HG03378 (cell line): ENCODE data around the gene PCDHB14.
"Not testable (repeated sequence)": the region's sequence is repeated elsewhere in the genome, so short reads cannot be mapped to it uniquely, and the experiment has no call there.

Source experiments
- ATAC-seq: cut with Tn5 transposase; IDR thresholded peaks from one replicate; pipeline ENCODE4 v1.9.1; 2021; ENCODE audit warnings: mild to moderate bottlenecking, moderate library complexity; ENCODE audit not compliant: unreplicated experiment

Gene PCDHB14

GRCh38 chr5:141223112-141223783 is at the start of gene PCDHB14:
Gene PCDHB14, plus strand, starts transcription at chr5:141223343. Its CDS starts 163 bp downstream, at chr5:141223506.
- ATAC-seq: no peak

DNA sequence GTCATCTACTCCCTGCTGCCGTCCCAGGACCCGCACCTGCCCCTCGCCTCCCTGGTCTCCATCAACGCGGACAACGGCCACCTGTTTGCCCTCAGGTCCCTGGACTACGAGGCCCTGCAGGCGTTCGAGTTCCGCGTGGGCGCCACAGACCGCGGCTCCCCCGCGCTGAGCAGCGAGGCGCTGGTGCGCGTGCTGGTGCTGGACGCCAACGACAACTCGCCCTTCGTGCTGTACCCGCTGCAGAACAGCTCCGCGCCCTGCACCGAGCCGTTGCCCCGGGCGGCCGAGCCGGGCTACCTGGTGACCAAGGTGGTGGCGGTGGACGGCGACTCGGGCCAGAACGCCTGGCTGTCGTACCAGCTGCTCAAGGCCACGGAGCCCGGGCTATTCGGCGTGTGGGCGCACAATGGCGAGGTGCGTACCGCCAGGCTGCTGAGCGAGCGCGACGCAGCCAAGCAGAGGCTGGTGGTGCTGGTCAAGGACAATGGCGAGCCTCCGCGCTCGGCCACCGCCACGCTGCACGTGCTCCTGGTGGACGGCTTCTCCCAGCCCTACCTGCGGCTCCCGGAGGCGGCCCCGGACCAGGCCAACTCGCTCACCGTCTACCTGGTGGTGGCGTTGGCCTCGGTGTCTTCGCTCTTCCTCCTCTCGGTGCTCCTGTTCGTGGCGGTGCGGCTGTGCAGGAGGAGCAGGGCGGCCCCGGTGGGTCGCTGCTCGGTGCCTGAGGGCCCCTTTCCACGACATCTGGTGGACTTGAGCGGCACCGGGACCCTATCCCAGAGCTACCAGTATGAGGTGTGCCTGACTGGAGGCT is 48.6 kb upstream of the PCDHB14 start:
- not testable (repeated sequence) for ATAC-seq

- ATAC-seq: no peak
These were observed 47.2 kb upstream of the PCDHB14 start for GRCh38 chr5:141175933-141176332.

GRCh38 chr5:141177577-141178191 is 45.5 kb upstream of the PCDHB14 start, which contains the start of gene PCDHB8:
Gene PCDHB8, plus strand, starts transcription at chr5:141177790. Its CDS starts 245 bp downstream, at chr5:141178035.
- ATAC-seq: not testable (repeated sequence)

- ATAC-seq: not testable (repeated sequence)
These were observed 43.8 kb upstream of the PCDHB14 start for GRCh38 chr5:141179371-141179770.

DNA sequence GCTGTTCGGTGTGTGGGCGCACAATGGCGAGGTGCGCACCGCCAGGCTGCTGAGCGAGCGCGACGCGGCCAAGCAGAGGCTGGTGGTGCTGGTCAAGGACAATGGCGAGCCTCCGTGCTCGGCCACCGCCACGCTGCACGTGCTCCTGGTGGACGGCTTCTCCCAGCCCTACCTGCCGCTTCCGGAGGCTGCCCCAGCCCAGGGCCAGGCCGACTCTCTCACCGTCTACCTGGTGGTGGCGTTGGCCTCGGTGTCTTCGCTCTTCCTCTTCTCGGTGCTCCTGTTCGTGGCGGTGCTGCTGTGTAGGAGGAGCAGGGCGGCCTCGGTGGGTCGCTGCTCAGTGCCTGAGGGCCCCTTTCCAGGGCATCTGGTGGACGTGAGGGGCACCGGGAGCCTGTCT is 43.3 kb upstream of the PCDHB14 start:
- not testable (repeated sequence) for ATAC-seq

GRCh38 chr5:141180313-141180712 is 42.8 kb upstream of the PCDHB14 start:
- ATAC-seq: no peak

- no peak for ATAC-seq
These were observed 40.9 kb upstream of the PCDHB14 start, which contains the start of gene PCDHB16 for GRCh38 chr5:141182248-141182647. Gene PCDHB16, plus strand, starts transcription at chr5:141182387. Its CDS starts 173 bp downstream, at chr5:141182560.

DNA sequence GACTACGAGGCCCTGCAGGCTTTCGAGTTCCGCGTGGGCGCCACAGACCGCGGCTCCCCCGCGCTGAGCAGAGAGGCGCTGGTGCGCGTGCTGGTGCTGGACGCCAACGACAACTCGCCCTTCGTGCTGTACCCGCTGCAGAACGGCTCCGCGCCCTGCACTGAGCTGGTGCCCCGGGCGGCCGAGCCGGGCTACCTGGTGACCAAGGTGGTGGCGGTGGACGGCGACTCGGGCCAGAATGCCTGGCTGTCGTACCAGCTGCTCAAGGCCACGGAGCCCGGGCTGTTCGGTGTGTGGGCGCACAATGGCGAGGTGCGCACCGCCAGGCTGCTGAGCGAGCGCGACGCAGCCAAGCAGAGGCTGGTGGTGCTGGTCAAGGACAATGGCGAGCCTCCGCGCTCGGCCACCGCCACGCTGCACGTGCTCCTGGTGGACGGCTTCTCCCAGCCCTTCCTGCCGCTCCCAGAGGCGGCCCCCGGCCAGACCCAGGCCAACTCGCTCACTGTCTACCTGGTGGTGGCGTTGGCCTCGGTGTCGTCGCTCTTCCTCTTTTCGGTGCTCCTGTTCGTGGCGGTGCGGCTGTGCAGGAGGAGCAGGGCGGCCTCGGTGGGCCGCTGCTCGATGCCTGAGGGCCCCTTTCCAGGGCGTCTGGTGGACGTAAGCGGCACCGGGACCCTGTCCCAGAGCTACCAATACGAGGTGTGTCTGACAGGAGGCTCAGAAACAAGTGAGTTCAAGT is 38.9 kb upstream of the PCDHB14 start:
- not testable (repeated sequence) for ATAC-seq

- ATAC-seq: no peak
These were observed 36.1 kb upstream of the PCDHB14 start, which contains the start of gene PCDHB9 for GRCh38 chr5:141186897-141187512. Gene PCDHB9, plus strand, starts transcription at chr5:141187161. Its CDS starts 158 bp downstream, at chr5:141187319.

DNA sequence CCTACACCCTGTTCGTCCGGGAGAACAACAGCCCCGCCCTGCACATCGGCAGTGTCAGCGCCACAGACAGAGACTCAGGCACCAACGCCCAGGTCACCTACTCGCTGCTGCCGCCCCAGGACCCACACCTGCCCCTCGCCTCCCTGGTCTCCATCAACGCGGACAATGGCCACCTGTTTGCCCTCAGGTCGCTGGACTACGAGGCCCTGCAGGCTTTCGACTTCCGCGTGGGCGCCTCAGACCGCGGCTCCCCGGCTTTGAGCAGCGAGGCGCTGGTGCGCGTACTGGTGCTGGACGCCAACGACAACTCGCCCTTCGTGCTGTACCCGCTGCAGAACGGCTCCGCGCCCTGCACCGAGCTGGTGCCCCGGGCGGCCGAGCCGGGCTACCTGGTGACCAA is 34.5 kb upstream of the PCDHB14 start:
- not testable (repeated sequence) for ATAC-seq

- ATAC-seq: not testable (repeated sequence)
These were observed 34.0 kb upstream of the PCDHB14 start for GRCh38 chr5:141189131-141189530.

DNA sequence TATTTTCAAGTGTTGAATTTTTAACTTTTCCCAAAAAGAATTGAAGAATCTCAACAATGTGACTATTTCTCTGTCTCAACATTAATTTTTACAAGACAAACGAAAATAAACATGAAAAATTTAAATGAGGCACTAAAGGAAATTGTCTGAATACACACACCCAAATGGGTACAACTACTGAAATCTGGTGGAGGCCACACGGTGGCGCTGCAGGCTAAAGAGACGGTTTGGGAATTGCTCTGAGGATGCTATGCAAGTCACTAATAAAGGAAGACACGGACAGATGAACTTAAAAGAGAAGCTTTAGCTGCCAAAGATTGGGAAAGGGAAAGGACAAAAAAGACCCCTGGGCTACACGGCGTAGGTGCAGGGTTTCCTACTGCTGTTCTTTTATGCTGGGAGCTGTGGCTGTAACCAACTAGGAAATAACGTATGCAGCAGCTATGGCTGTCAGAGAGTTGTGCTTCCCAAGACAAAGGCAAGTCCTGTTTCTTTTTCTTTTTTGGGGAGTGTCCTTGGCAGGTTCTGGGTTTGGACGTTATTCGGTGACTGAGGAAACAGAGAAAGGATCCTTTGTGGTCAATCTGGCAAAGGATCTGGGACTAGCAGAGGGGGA is 30.9 kb upstream of the PCDHB14 start, which contains the start of gene PCDHB10:
Gene PCDHB10, plus strand, starts transcription at position 244 of the 616 bp plus-strand sequence. Its CDS starts 200 bp downstream, at position 444.
- no peak for ATAC-seq

GRCh38 chr5:141194332-141194731 is 28.8 kb upstream of the PCDHB14 start:
- not testable (repeated sequence) for ATAC-seq

DNA sequence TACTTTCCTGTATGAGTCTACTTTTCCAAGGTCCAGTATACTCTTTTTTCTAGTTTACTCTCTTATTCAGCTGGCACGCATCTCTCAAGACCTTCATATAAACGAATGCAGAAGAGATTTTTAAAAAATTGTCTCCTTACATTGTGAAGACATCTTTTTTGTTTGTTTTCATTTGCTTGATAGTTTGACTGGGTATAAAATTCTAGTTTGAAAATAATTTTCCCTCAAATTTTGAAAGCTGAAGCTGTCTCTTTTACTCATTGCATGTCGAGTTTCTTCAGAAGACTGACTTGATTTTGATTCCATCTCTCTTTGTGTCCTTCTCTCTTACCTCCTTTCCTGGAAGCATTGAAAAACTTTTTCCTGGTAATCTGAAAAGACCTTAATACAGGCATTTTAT is 26.8 kb upstream of the PCDHB14 start:
- ATAC-seq: no peak

DNA sequence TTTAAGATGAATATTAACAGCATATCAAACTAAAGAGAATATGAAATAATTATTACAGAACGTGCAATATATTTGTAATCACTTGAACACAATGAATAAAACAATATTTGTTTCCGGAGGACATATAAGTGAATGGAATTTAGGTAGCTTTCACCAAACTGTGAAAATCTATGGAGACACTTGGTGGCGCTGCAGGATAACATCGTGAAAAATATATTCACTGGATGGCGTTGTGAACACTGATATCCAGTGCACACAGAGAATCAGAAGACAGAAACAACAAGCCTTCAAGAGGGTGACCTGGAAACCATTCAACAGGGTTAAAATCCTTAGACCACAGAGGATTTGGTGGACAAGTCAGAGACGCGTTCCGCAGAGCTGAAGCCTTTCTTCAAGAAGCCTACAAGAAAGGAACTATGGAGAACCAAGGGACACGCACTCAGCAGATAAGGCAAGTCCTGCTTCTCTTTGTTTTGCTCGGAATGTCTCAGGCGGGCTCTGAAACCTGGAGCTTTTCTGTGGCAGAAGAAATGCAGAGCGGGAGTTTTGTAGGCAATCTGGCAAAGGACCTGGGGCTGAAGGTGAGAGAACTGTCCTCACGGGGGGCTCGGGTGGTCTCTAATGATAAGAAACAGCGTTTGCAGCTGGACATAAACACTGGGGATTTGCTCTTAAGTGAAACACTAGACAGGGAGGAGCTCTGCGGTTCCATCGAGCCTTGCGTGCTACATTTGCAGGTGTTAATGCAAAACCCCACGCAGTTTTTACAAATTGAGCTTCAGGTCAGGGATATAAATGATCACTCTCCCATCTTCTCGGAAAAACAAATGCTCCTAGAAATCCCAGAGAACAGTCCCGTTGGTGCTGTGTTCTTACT is 23.5 kb upstream of the PCDHB14 start, which contains the start of gene PCDHB11:
Gene PCDHB11, plus strand, starts transcription at position 269 of the 877 bp plus-strand sequence. Its CDS starts 148 bp downstream, at position 417.
- ATAC-seq: no peak

GRCh38 chr5:141201126-141201525 is 22.0 kb upstream of the PCDHB14 start:
- ATAC-seq: not testable (repeated sequence)

GRCh38 chr5:141201646-141202045 is 21.5 kb upstream of the PCDHB14 start:
- ATAC-seq: not testable (repeated sequence)
